Mammary epithelial cell (primary cell): ENCODE results near the gene TMEM86A.

Source experiments
- CTCF ChIP-seq, 2 donors: IDR thresholded peaks in 1 of 2; conservative IDR thresholded peaks in 1 of 2; 2 replicates each; pipeline ENCODE4 v1.5.1; 2011 to 2012; ENCODE audit warnings: inconsistent platforms in 2 of 2, low read length in 2 of 2, mild to moderate bottlenecking in 2 of 2, control low read depth in 1 of 2, low read depth in 1 of 2; ENCODE audit not compliant: insufficient read depth in 1 of 2; ENCODE audit errors: extremely low read depth in 1 of 2
- EZH2 ChIP-seq: IDR thresholded peaks from 2 replicates; pipeline ENCODE4 v1.6.1; 2012; ENCODE audit warnings: low read length, inconsistent platforms, borderline replicate concordance

- TF ChIP-seq CTCF (conservative IDR thresholded peaks at IDR 0.05 in 1 of 2, IDR thresholded peaks at IDR 0.05 in 1 of 2; ENCODE audit: extremely low read depth in 1 of 2, insufficient read depth in 1 of 2, low read depth in 1 of 2, low read length in 2 of 2): no peak
- TF ChIP-seq EZH2: no peak
These were observed 1.0 kb upstream of the TMEM86A start for GRCh38 chr11:18697576-18697975.
